ENCODE data around the gene GALR2.
"Not testable (repeated sequence)": the region's sequence is repeated elsewhere in the genome, so short reads cannot be mapped to it uniquely, and the experiment has no call there.

GALR2 gene

GRCh38 chr17:76074390-76075363, at the start of gene GALR2:
GALR2 (plus strand) TSS chr17:76074781; CDS start chr17:76074884, 103 bp downstream.
- DNase-seq, result peak in 1 of 2 donors; percentile 18

GRCh38 chr17:76025294-76025693, 49.3 kb upstream of the GALR2 start:
- no peak for DNase-seq

GRCh38 chr17:76026714-76027158, 47.8 kb upstream of the GALR2 start:
- DNase-seq, result no peak

GRCh38 chr17:76027159-76027839, 47.3 kb upstream of the GALR2 start, which contains the start of gene EVPL:
EVPL (minus strand) TSS chr17:76027306; CDS start chr17:76027198, 108 bp downstream.
- peak; percentile 22 to 57 for DNase-seq

GRCh38 chr17:76032073-76032779, 42.4 kb upstream of the GALR2 start:
- DNase-seq, result no peak

- no peak for DNase-seq
Observed at GRCh38 chr17:76032780-76033108, 41.8 kb upstream of the GALR2 start.

GRCh38 chr17:76033139-76033538, 41.4 kb upstream of the GALR2 start:
- DNase-seq, result no peak

GRCh38 chr17:76034428-76035350, 39.9 kb upstream of the GALR2 start:
- DNase-seq, result no peak

GRCh38 chr17:76036497-76037261, 37.9 kb upstream of the GALR2 start:
- no peak for DNase-seq

- DNase-seq, result no peak
Observed at GRCh38 chr17:76038050-76038449, 36.5 kb upstream of the GALR2 start.

GRCh38 chr17:76039121-76039520, 35.5 kb upstream of the GALR2 start:
- DNase-seq, result no peak

GRCh38 chr17:76040376-76040775, 34.2 kb upstream of the GALR2 start:
- no peak for DNase-seq

GRCh38 chr17:76042868-76043267, 31.7 kb upstream of the GALR2 start:
- not testable (repeated sequence) for DNase-seq

GRCh38 chr17:76044475-76045007, 30.0 kb upstream of the GALR2 start:
- not testable (repeated sequence) for DNase-seq

GRCh38 chr17:76046064-76046463, 28.5 kb upstream of the GALR2 start:
- no peak for DNase-seq

GRCh38 chr17:76048025-76048605, 26.5 kb upstream of the GALR2 start:
- DNase-seq, result no peak

GRCh38 chr17:76048711-76049110, 25.9 kb upstream of the GALR2 start:
- no peak for DNase-seq

- DNase-seq, result no peak
Observed at GRCh38 chr17:76049239-76049638, 25.3 kb upstream of the GALR2 start.

- DNase-seq, result no peak
Observed at GRCh38 chr17:76049836-76050537, 24.6 kb upstream of the GALR2 start.
